Trophoblast cell (in vitro differentiated cells and primary cell): ENCODE results near the gene KCTD12.
"Not testable (repeated sequence)": the region's sequence is repeated elsewhere in the genome, so short reads cannot be mapped to it uniquely, and the experiment has no call there.

ENCODE experiments used
- DNase-seq, 2 donors: peaks; one replicate each; pipeline ENCODE4 v3.0.0-alpha.2; 2016
- H2AFZ ChIP-seq: 2 replicates; pipeline ENCODE4 v1.6.1; 2013; ENCODE audit warnings: low read length, moderate library complexity, mild to moderate bottlenecking; ENCODE audit not compliant: insufficient read depth, poor library complexity
- H2AK5ac ChIP-seq: 2 replicates; pipeline ENCODE4 v1.6.1; 2013; ENCODE audit warnings: mild to moderate bottlenecking, low read length
- H2BK120ac ChIP-seq: 2 replicates; pipeline ENCODE4 v1.6.1; 2013; ENCODE audit warnings: low read length, mild to moderate bottlenecking, moderate library complexity; ENCODE audit not compliant: insufficient read depth, poor library complexity
- H2BK12ac ChIP-seq: 2 replicates; pipeline ENCODE4 v1.6.1; 2013; ENCODE audit warnings: mild to moderate bottlenecking, low read length, moderate library complexity
- H2BK5ac ChIP-seq: 2 replicates; pipeline ENCODE4 v1.6.1; 2013; ENCODE audit warnings: low read length, low read depth, moderate library complexity, mild to moderate bottlenecking; ENCODE audit not compliant: poor library complexity
- H3K14ac ChIP-seq: 2 replicates; pipeline ENCODE4 v1.6.1; 2013; ENCODE audit warnings: mild to moderate bottlenecking, low read length
- H3K18ac ChIP-seq: 2 replicates; pipeline ENCODE4 v1.6.1; 2013; ENCODE audit warnings: mild to moderate bottlenecking, low read length
- H3K23ac ChIP-seq: 2 replicates; pipeline ENCODE4 v1.6.1; 2013; ENCODE audit warnings: low read length
- H3K27ac ChIP-seq: 2 replicates; pipeline ENCODE4 v1.5.1; 2013; ENCODE audit warnings: low read depth, mild to moderate bottlenecking, inconsistent platforms, low read length, moderate library complexity
- H3K27me3 ChIP-seq: 2 replicates; pipeline ENCODE4 v1.6.1; 2013; ENCODE audit warnings: inconsistent platforms, mild to moderate bottlenecking, low read length, moderate library complexity; ENCODE audit not compliant: insufficient read depth
- H3K36me3 ChIP-seq, 2 experiments: 1 replicate in 1 of 2; 2 replicates in 1 of 2; pipeline ENCODE4 v1.6.1; 2013; ENCODE audit warnings: low read length in 2 of 2, mild to moderate bottlenecking in 2 of 2, moderate library complexity in 1 of 2; ENCODE audit not compliant: insufficient read depth in 2 of 2, control insufficient read depth in 1 of 2
- H3K4ac ChIP-seq: 2 replicates; pipeline ENCODE4 v1.6.1; 2013; ENCODE audit warnings: low read depth, mild to moderate bottlenecking, low read length, moderate library complexity
- H3K4me1 ChIP-seq, 2 experiments: 1 replicate in 1 of 2; 2 replicates in 1 of 2; pipeline ENCODE4 v1.6.1; 2013; ENCODE audit warnings: low read length in 2 of 2, mild to moderate bottlenecking in 2 of 2, moderate library complexity in 1 of 2; ENCODE audit not compliant: insufficient read depth in 2 of 2, control insufficient read depth in 1 of 2
- H3K4me2 ChIP-seq: 2 replicates; pipeline ENCODE4 v1.6.1; 2013; ENCODE audit warnings: inconsistent platforms, mild to moderate bottlenecking, low read length, moderate library complexity
- H3K4me3 ChIP-seq: 2 replicates; pipeline ENCODE4 v1.5.1; 2013; ENCODE audit warnings: mild to moderate bottlenecking, low read depth, low read length, inconsistent platforms
- H3K79me1 ChIP-seq: one replicate; pipeline ENCODE4 v1.6.1; 2013; ENCODE audit warnings: low read length
- H3K79me2 ChIP-seq: 2 replicates; pipeline ENCODE4 v1.6.1; 2013; ENCODE audit warnings: low read length, mild to moderate bottlenecking; ENCODE audit not compliant: control insufficient read depth, insufficient read depth, poor library complexity
- H3K9ac ChIP-seq: 2 replicates; pipeline ENCODE4 v1.6.1; 2013; ENCODE audit warnings: mild to moderate bottlenecking, low read length
- H3K9me3 ChIP-seq: 2 replicates; pipeline ENCODE4 v1.6.1; 2013; ENCODE audit warnings: low read depth, mild to moderate bottlenecking, control low read depth, inconsistent platforms, low read length; ENCODE audit not compliant: insufficient read depth
- H4K12ac ChIP-seq: 2 replicates; pipeline ENCODE4 v1.6.1; 2013; ENCODE audit warnings: low read depth, mild to moderate bottlenecking, low read length, moderate library complexity
- H4K8ac ChIP-seq: 2 replicates; pipeline ENCODE4 v1.6.1; 2013; ENCODE audit warnings: low read depth, mild to moderate bottlenecking, low read length, moderate library complexity
- H4K91ac ChIP-seq: one replicate; pipeline ENCODE4 v1.6.1; 2013; ENCODE audit warnings: low read depth, mild to moderate bottlenecking, low read length, moderate library complexity
- WGBS: extraction: QIAGEN DNeasy Blood & Tissue Kit; methylation state at CpG from one replicate; pipeline ENCODE4 v1.1.7; 2013; ENCODE audit warnings: missing lambda C conversion rate; ENCODE audit not compliant: insufficient read length, insufficient coverage; ENCODE audit errors: extremely low coverage; 5-methylcytosine and 5-hydroxymethylcytosine counted together

KCTD12 gene

GRCh38 chr13:76897171-76897570 lies 11.0 kb upstream of the KCTD12 start:
- H4K8ac ChIP-seq, H3K14ac ChIP-seq, H3K36me3 ChIP-seq, H3K27ac ChIP-seq, H4K12ac ChIP-seq, H3K18ac ChIP-seq, H3K79me1 ChIP-seq, H3K4me1 ChIP-seq, H2BK12ac ChIP-seq, H2AK5ac ChIP-seq, H3K23ac ChIP-seq, H3K4ac ChIP-seq, H3K9ac ChIP-seq, H3K4me2 ChIP-seq, DNase-seq, H3K4me3 ChIP-seq, H2BK5ac ChIP-seq, H3K27me3 ChIP-seq, H3K79me2 ChIP-seq, H3K9me3 ChIP-seq, H2AFZ ChIP-seq, H4K91ac ChIP-seq, H2BK120ac ChIP-seq: not testable (repeated sequence)

- Histone ChIP-seq H3K4me2 (no peak overlapping the region), H3K9me3 (peaks cover 3% of the 10 kb centered on the region), H2BK120ac (no peak overlapping the region), H3K14ac (no peak overlapping the region), H3K18ac (no peak overlapping the region), H3K79me1 (peaks cover 2% of the 10 kb centered on the region), H3K27me3 (no peaks in the 10 kb centered on the region), H3K36me3 (no peaks in the 10 kb centered on the region), H3K27ac (no peak overlapping the region), H4K91ac (no peak overlapping the region), H2AK5ac (no peak overlapping the region), H3K23ac (no peak overlapping the region), H4K8ac (no peak overlapping the region), H2BK5ac (no peak overlapping the region), H2BK12ac (no peak overlapping the region), H3K4me3 (no peak overlapping the region), H3K4ac (no peak overlapping the region), H4K12ac (no peak overlapping the region), H3K4me1 (peaks cover 0 to 5% of the 10 kb centered on the region in 2 experiments), H2AFZ (no peak overlapping the region), H3K9ac (no peak overlapping the region), H3K79me2 (no peaks in the 10 kb centered on the region)
- peak; percentile 34 to 73 for DNase-seq
- WGBS: no CpG with 5 or more reads among the region's 2 CpGs
Observed at GRCh38 chr13:76894401-76895110, 8.4 kb upstream of the KCTD12 start.

- H2BK5ac ChIP-seq: no peak overlapping the region
- H3K4me3 ChIP-seq: no peak overlapping the region
- no peaks in the 10 kb centered on the region for H3K9me3 ChIP-seq
- no peak overlapping the region for H3K4ac ChIP-seq
- H3K79me2 ChIP-seq: no peaks in the 10 kb centered on the region
- no peaks in the 10 kb centered on the region for H3K27me3 ChIP-seq
- H2AFZ ChIP-seq: no peak overlapping the region
- H3K4me2 ChIP-seq: no peak overlapping the region
- WGBS: no CpG with 5 or more reads among the region's 1 CpG
- DNase-seq: no peak
- H3K9ac ChIP-seq: no peak overlapping the region
- no peak overlapping the region for H3K27ac ChIP-seq
- H3K79me1 ChIP-seq: peaks cover 2% of the 10 kb centered on the region
- H2BK120ac ChIP-seq: no peak overlapping the region
- H4K12ac ChIP-seq: no peak overlapping the region
- no peaks in the 10 kb centered on the region for H3K36me3 ChIP-seq
- H3K4me1 ChIP-seq: peaks cover 0 to 7% of the 10 kb centered on the region in 2 experiments
- no peak overlapping the region for H2AK5ac ChIP-seq
- no peak overlapping the region for H4K91ac ChIP-seq
- no peak overlapping the region for H3K14ac ChIP-seq
- no peak overlapping the region for H3K18ac ChIP-seq
- no peak overlapping the region for H4K8ac ChIP-seq
- no peak overlapping the region for H3K23ac ChIP-seq
- no peak overlapping the region for H2BK12ac ChIP-seq
Observed at GRCh38 chr13:76892488-76892887, 6.3 kb upstream of the KCTD12 start.

GRCh38 chr13:76890021-76890420 lies 3.8 kb upstream of the KCTD12 start:
- Histone ChIP-seq H3K4ac (no peak overlapping the region), H3K4me3 (no peak overlapping the region), H4K12ac (no peak overlapping the region), H3K27ac (no peak overlapping the region), H3K9me3 (no peaks in the 10 kb centered on the region), H3K4me1 (peaks cover 0 to 7% of the 10 kb centered on the region in 2 experiments), H4K91ac (no peak overlapping the region), H3K79me2 (peaks cover 9% of the 10 kb centered on the region), H3K27me3 (no peaks in the 10 kb centered on the region), H4K8ac (no peak overlapping the region), H3K18ac (no peak overlapping the region), H2AFZ (no peak overlapping the region), H2AK5ac (no peak overlapping the region), H2BK5ac (no peak overlapping the region), H3K36me3 (no peaks in the 10 kb centered on the region), H3K9ac (no peak overlapping the region), H3K4me2 (no peak overlapping the region), H3K79me1 (peaks cover 15% of the 10 kb centered on the region), H3K14ac (no peak overlapping the region), H3K23ac (no peak overlapping the region), H2BK120ac (no peak overlapping the region), H2BK12ac (no peak overlapping the region)
- peak; percentile 61 to 89 for DNase-seq
- WGBS: no CpG with 5 or more reads among the region's 1 CpG
